Measurements from ENCODE around the gene CALN1. TPM values are rescaled to one million over a fixed set of nuclear protein-coding genes. Genes with fewer than 3 reads are reported as not detected.
A peak's percentile ranks its signal among the peaks of the same experiment; 100 is the strongest.

The CALN1 gene
- total and polyA plus RNA-seq, 9 of the 15 experiments (the other 6 are each of a cell fraction or from before 2014, with no cell fraction given): 1.4 to 7.5 (median 3.3) TPM

- ATAC-seq: no peak
- H3K4me1 ChIP-seq (replicated peaks in 1 of 2; ENCODE audit: control insufficient read depth in 2 of 2, insufficient read depth in 2 of 2, low read length in 2 of 2): peaks cover 0 to 4% of the 10 kb centered on the region in 2 experiments; a peak in 2 of 5 replicates
- peak; percentile 28; the same call in 1 of the 2 replicates for TF ChIP-seq ZNF512 (tag; IDR thresholded peaks at IDR 0.05)
- TF ChIP-seq ZBTB1 (CRISPR knock-in tag; IDR thresholded peaks at IDR 0.05; ENCODE audit: borderline replicate concordance, low read depth): no peak
- TF ChIP-seq ZFP91 (CRISPR knock-in tag; IDR thresholded peaks at IDR 0.05): no peak
- no peaks in the 10 kb centered on the region for H3K79me2 ChIP-seq (ENCODE audit: control insufficient read depth, insufficient read depth, low read length)
- ChIA-PET POLR2A (no interaction called here), CTCF (ENCODE audit: low intra/inter-chr PET ratio) (no interaction called here)
- in situ Hi-C loops (cut with MboI) (no loop called here), intact Hi-C loops (cut with micrococcal nuclease) (no loop called here)
- no peak overlapping the region for H3K9ac ChIP-seq (ENCODE audit: insufficient read depth in 1 of 2, low read depth in 2 of 2, low read length in 2 of 2)
- no TSS peak for BruUV-seq (replicated peaks)
- no peak overlapping the region for H3K4me2 ChIP-seq (ENCODE audit: insufficient read depth, low read length)
- DNase-seq (ENCODE audit: extremely low read depth in 1 of 4, low spot score in 3 of 4): no peak
- H3K27ac ChIP-seq (ENCODE audit: extremely low read depth, low read depth, low read length): no peak overlapping the region
- WGBS (ENCODE audit: insufficient coverage, low coverage, missing lambda C conversion rate): 0% methylated on average over 1 of the region's 1 CpG
- no peak for FAIRE-seq
- no peak overlapping the region for H3K4me3 ChIP-seq
- no peaks in the 10 kb centered on the region for H4K20me1 ChIP-seq (replicated peaks; ENCODE audit: control insufficient read depth, insufficient read depth, low read length)
- H3K27me3 ChIP-seq (ENCODE audit: control insufficient read depth in 2 of 2, insufficient read depth in 2 of 2, low read length in 2 of 2): no peaks in the 10 kb centered on the region; a peak in 1 of 5 replicates
- no peaks in the 10 kb centered on the region for H3K9me1 ChIP-seq (ENCODE audit: control insufficient read depth, insufficient read depth, low read length)
- no peak overlapping the region for H2AFZ ChIP-seq (ENCODE audit: low read depth, low read length)
- no peaks in the 10 kb centered on the region for H3K9me3 ChIP-seq (replicated peaks; ENCODE audit: control insufficient read depth, insufficient read depth, low read depth, low read length)
- no peaks in the 10 kb centered on the region for H3K36me3 ChIP-seq (ENCODE audit: control insufficient read depth, insufficient read depth, low read length)
Observed at GRCh38 chr7:72106405-72106804, 305.7 kb downstream of the CALN1 start.
